GM21619 (cell line): ENCODE measurements around the gene VASN.

ENCODE experiments used
- ATAC-seq: cut with Tn5 transposase; IDR thresholded peaks from one replicate; pipeline ENCODE4 v1.9.1; 2021; ENCODE audit not compliant: unreplicated experiment

The VASN gene

DNA sequence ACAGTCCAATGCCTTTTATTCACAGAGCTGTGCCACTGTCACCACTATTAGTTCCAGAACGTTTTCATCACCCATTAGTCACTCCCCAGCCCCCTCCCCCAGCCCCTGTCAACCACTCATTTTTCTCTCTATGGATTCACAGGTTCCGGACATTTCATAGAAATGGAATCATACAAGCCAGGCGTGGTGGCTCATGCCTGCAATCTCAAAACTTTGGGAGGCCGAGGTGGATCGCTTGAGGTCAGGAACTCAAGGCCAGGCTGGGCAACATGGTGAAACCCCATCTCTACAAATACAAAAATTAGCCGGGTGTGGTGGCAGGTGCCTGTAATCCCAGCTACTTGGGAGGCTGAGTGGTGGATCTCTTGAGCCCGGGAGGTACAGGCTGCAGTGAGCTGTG is 19.8 kb upstream of the VASN start:
- no peak for ATAC-seq

DNA sequence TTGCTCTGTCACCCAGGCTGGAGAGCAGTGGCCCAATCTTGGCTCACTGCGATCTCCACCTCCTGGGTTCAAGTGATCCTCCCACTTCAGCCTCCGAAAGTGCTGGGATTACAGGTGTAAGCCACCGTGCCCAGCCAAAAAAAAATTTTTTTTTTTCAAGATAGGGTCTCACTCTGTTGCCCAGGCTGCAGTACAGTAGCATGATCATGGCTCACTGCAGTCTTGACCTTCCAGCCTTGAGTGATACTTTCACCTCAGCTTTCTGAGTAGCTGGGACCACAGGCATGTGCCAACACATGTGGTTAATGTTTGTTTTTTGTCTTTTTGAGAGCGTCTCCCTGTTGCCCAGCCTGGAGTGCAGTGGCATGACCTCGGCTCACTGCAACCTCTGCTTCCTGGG is 18.8 kb upstream of the VASN start:
- ATAC-seq: no peak

DNA sequence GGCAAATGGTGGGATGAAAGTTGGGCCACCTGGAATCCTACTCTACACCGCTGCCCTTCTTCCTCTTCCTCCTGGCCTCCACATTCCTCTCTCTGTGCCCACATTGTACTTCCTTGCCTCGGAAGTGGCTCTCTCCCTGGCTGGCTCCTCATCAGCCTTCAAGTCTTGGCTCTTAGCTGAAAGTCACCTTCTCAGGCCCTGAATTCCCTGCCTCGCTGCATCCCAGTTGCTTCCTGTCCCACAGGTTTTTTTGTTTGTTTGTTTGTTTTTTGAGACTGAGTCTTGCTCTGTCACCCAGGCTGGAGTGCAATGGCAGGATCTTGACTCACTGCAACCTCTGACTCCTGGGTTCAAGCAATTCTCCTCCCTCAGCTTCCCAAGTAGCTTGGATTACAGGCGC is 18.0 kb upstream of the VASN start:
- ATAC-seq: no peak

DNA sequence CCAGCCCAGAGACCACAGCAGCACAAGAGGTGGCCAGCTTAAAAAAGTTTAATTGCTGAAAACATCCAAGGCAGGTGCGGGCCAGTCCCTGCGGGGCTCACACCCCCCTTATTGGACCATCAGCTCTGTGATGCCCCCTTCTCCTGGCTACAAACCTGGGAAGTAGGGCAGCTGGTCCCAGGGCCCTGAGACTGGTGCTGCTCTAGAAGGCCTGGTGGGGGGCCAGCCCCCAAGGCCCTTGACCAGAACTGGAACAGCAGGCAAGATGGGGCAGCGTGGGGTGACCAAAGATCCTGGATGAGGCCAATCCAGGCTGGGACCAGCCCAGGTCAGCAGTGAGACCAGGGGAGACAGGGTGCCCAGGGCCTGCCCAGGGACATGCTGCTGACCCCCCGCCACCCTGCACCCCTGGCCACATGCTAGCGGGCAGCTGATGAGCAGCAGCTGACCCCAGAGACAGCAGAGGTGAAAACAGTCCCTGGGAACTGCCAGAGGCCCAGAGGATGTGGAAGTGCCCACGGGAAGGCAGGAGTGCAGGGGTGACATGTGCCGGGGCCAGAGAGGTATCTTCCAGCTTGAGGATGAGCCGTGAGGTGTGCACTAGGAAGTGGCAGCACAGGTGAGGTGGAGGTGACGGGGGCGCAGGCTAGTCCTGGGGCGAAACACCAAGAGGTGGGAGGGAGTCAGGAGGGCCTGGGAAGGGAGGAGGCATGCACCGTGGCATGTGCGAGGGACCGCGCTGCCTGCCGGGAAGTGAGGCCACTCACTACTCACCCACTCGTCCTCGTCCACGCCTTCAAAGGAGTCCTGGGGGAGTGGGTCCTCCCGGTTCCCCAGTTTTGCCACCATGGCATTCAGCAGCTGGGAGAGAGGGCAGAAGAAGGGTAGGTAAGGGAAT is 16.9 kb upstream of the VASN start:
- ATAC-seq: no peak

DNA sequence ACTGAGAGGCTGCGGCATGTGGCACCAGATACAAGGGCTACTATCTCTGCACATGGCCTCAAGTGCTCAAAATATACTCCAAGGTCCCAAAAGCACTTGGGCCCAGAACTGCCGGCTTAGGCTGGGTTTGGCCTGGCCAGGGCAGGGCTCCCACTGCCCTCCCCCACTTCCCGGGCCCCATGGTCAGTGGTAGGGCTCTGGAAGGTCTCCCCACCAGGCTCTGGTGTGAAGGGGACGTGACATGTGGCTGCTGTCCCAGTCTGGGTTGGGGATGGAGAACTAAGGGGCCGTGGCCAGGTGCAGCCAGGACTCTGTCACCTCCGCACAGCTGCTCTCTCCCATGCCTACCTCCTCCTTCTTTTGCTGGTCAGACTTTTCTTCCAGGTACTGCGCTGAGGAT is 14.8 kb upstream of the VASN start:
- no peak for ATAC-seq

DNA sequence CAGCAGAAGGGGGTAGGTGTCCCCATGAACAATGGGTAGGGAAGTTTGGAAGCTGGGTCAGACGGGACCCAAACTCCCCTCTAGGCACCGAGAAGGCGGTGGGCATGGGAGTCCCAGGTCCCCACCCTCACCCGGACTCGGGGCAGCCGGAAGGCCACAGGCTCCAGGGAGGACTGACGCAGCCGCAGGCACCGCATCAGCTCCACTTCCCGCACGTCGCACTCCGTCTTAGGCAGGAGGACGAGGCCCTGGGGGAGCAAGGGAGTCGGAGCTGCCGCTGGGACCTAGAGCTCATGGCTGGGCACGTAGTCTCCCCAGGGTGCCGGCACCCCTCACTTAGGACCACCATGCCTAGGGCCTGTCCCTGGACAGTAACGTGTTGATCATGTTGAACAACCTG is 13.4 kb upstream of the VASN start:
- no peak for ATAC-seq

DNA sequence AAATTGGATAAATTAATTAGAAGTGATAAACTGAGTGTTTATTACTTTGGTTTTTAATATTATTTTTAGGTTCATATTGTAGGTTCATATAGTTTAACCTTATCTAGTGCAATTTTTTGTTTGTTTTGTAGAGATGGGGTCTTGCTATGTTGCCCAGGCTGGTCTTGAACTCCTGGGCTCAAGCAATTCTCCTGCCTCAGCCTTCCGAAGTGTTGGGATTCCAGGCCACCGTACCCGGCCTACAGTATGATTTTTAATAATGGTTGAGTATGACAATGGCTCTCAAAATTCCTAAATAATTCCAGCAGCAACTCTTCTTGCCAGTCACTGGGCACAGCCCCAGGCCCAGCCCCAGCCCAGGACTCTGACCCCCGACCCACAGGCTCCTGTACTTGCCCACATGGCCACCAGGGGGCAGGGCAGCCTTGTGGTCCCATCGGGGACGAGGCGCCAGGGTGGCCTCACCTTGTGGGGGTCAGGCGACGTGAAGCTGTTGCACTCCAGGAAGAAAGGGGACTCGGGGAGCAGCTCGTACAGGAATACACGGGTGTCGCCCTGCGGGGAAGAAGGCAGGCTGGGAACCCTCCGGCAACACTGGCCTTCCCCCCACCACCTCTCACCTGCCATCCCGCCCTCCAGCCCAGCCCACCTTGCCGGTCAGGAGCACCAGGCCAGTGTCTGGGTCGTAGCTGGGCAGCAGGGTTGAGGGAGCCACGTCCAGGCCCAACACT is 12.7 kb upstream of the VASN start:
- no peak for ATAC-seq

DNA sequence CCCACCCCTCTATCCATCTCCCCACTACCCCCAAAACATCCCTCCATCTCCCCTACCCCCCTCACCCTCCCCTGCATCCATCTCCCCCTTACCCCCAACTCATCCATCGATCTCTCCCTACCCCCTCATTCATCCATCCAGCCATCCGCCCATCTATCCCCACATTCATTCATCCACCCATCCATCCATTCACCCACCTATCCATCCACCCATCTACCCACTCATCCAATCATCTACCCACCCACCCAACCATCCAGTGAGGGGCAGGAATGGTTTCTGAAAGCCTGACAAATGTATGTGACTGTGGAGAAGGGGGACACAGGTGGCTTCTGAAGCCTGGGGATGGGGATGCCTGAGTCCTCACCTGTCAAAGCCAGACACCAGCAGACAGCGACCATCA is 11.7 kb upstream of the VASN start:
- no peak for ATAC-seq

DNA sequence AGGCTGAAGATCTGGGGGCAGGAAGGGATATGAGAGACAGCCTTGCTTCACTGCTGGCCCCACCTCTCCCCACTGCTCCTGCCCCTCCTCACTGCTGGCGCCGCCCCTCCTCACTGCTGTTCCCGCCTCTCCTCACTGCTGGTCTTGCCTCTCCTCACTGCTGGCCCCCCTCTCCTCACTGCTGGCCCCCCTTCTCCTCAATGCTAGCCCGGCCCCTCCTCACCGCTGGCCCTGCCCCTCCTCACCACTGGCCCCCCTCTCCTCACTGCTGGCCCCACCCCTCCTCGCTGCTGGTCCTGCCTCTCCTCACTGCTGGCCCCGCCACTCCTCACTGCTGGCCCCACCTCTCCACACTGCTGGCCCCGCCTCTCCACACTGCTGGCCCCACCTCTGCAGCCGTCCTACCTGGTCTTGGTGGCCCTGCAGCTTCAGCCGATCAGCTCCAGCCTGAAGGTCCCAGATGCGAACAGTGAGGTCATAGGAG is 11.1 kb upstream of the VASN start:
- ATAC-seq: no peak

DNA sequence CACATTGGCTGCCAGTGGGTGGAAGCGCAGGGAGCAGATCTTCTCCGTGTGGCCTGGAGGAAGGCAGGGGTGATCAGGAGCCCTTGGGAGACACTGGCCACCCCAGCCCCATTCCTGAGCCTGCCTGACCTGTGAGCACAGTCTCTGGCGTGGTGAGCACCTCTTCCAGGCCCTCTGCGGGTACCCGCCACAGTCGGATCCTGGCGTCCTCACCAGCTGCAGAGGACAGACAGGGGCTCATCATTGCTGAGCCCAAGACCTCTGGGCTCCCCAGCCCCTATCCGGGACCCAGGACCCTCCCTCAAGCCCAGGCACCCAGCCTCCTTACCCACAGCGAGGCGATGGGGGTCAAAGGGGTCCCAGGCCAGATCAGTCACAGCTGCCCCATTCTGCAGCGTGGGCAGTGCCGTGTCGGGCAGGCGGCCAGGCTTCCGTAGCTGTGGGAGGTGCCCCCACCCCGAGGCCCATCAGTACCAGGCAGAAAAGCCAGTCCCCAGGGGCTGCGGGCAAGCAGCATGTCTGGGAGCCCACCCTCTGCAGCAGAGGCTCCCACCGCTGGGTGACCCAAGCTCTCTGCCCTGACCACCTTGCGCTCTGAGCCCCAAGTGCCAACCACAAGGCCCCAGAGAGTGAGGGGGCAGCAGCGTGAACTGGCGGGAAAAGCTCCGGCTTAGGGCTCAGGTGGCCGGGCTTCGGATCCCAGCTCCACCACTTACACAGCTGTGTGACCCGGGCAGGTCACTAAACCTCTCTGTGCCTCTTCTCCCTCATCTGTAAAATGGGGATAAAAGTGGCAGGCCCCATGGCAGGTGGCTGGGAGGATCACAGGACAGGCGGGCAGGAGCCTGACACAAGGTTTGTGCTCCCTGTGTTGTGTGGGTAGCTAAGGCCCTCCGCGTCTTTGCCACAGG is 10.4 kb upstream of the VASN start:
- ATAC-seq: no peak

DNA sequence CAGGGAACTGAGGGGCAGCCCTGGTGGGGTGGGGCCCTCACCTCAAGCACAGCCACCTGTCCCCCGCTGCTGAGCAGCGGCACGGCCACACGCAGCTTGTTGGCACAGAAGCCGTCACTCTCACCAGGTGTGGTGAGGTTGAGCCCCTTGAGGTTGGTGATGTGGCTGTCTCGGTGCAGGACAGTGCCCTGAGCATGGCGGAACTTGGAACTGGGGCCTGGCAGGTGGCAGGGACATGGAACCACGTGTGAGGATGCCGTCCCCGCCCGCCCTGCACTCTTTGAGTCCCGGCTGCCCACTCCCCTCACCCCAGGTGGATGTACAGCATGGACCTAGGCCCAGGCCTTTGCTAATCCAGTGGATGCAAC is 9.7 kb upstream of the VASN start:
- ATAC-seq: no peak

DNA sequence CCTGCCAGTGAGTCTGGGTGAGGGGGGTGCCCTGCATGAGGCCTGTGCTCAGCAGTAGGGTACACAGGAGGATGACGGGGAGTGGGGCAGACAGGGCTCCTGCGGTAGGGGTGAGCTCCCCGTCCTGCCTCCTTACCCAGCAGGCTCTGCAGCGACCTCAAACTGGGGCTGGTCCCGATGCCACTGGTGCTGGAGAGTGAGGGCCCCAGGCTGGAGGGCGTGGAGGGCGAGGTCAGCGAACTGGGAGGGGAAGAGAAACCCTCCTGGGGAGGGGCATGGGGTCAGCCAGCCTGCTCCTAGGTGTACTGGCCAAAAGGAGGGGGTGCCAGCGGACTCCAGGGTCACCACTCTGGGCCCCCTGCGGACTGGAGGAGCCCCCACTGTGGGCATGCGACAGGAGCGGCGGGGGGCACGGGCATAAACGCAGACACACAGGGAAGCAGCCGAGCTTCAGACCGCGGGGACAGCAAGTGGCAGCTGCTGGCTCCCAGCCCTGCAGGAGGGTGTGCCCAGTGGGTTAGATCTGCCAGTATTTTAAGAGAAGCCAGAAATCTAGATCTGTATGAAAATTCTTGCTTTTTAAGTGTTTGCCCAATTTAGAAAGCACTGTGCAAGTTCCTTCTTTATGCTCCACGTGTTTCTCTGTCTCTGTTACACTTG is 9.0 kb upstream of the VASN start:
- no peak for ATAC-seq

DNA sequence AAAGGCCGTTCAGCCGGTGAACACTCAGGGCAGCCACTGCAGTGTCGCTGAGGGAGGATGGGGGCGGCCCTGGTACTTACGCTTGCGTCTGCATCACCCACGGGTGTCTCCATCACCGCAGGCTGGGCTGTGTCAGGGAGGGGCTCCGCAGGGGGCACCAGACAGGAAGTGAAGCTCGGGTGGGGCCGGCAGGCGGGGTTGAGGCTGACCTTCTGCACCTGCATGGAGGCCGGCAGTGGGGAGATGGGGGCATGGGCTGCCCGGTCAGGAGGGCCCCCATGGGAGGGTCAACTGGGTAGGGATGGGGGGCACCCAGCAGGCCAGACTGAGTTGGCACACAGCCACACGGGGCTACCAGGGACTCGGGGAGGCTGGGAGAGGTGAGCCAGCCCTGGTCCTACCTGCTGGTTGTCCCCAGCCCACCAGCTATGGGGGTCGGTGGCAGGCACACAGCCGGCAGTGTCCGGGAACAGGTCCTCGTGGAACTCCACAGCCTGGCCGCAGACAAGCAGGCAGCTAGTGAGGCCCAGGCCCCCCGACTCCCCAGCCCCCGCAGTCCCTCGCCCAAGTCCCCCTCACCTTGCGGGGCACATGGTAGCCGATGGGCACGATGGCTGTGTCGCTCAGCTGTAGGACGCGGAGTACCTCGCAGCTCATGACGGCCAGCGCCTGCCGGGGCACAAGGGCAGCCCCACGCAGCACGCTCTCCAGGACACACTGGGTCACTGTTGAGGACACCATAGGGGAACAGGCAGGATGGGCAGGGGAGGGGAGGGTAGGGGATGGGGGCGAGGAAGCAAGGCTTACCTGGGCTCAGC is 7.2 kb upstream of the VASN start:
- ATAC-seq: no peak

DNA sequence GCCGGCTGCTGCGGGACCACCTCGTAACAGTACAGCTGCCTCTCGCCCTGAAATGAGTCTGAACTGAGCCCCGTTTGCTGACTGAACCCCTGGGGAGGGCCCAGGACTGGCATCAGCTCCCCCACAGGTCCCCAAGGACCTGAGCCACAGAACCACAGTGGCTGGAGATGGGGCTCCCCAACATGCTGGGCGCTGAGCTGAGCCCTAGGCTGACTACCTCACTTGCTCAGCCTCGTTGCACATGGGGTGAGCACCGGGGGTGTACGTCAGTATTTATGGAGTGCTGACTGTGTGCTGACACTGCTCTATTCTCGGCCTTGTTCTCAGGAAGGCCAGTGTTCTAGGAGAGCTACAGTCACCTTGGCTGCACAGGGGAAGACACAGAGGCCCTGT is 6.6 kb upstream of the VASN start:
- ATAC-seq: peak; percentile 76

DNA sequence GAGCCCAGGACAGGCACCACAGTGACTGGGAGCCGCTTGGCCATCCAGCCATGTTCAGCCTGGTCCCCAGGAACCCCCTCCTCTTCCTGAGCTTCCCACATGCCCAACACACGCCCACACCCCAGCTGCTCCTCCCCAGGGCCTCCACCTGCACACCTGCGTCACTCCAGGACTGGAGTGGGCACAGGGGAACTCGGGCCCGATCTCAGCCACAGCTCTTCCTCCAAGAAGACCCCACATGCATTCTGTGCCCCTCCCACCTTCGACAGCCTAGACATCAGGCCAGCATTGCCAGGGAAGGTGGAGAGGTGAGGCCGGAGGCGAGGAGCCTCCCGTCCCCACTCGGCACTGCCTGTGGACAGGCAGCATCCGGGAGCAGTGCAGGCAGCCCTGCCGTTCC is 6.0 kb upstream of the VASN start:
- no peak for ATAC-seq

DNA sequence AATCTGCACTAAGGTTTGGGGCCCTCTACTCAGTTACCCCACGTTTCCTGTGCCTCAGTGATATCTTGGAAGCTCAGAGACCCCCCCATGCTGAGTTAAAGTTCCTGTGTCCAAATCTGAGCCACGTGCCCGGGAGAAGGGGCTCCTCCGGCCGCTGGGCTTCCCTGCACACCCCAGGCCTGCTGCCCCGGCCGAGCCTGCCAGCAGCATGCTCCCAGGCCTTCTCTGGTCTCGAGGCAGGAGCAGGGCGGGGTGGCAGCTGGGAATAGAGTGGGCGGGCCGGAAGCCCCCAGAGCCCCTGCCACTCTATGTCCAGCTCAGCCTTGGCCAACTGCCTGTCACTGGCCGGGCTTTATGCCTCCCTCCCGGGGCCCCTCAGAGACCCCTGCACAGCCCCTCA is 5.6 kb upstream of the VASN start:
- no peak for ATAC-seq

DNA sequence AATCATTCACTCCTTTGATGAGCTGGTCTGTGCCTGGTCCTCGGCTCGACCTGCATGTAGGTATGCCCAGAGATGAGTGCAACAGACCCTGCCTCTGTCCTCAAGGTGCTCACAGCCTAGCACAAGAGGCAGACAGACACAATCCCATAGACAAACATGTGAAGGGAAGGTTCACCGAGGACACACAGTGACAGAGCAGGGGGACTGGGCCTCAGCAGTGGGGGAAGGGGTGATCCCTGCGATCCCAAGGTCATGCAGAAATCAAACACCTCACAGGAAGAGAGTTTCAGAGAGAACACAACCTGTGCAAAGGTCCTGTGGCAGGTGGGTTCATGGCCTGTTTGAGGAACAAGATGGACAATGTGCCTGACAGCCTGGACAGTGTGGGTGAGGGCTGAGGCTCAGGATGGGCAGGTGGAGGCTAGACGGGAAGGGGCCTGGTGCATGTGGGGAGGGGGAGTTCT is 4.2 kb upstream of the VASN start:
- no peak for ATAC-seq

DNA sequence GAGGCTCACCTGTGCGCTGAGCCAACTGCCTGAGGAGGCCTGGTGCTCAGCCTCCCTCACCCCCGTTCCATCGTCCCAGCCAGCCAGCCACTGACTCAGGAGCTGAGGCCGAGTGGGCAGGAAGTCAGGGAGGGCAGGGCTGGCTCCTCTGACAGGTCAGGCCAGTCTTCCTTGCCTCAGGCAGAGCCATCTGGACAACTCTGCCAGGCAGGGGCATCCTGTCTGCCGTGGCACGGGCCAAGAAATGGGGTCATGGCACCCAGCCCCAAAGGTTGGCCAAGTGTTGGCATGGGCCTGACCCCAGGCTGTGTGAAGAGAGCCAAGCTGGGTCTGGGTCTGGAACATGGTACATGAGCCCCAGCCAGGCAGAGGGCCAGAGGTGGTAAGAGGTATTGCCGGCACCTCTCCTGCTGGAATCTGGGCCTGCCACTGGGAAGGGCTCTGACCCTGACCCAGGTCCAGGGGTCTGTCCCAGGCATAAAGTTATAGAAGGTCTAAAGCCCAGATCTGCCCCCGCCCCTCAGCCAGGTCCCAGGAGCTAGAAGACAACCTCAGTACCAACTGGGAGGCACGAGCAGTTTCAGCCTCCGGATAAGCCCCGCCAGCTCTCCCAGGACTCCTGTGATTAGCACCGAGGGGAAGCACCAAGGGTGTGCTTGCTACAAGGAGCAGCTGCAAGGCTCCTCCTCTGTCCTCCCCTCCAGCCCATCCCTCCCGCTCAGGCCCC is 2.5 kb upstream of the VASN start:
- no peak for ATAC-seq

DNA sequence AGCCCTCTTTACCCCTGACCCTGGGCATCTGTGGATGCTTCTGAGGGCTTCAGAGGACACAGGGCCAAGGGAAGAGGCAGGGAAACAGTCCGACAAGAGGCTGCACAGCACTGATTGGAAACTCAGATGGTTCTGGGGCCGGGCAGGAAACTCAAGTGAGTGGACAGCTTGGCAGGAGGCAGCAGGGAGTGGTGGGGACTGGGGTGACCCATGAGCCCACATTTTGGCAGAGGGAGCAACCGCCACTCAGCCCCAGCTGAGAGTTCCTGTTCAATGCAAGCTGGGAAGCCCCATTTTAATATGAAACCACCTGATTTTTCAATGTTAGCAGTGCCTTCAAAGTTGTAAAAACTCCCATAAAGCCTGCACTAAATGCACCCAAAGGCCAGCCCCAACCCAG is 1.5 kb upstream of the VASN start:
- ATAC-seq: no peak
